Stimulated activated CD4-positive, alpha-beta T cell treated with anti-CD3 and anti-CD28 coated beads, Interleukin-4, amount 100 ng/mL, for 48 hours (primary cell): Measurements from ENCODE around the gene EML4.

Source experiments
- DNase-seq, 2 donors: peaks; one replicate each; pipeline ENCODE4 v3.0.0-alpha.2; 2020; ENCODE audit warnings: low read depth in 2 of 2

The EML4 gene

GRCh38 chr2:42300527-42300926 is 131.4 kb downstream of the EML4 start:
- no peak for DNase-seq

DNA sequence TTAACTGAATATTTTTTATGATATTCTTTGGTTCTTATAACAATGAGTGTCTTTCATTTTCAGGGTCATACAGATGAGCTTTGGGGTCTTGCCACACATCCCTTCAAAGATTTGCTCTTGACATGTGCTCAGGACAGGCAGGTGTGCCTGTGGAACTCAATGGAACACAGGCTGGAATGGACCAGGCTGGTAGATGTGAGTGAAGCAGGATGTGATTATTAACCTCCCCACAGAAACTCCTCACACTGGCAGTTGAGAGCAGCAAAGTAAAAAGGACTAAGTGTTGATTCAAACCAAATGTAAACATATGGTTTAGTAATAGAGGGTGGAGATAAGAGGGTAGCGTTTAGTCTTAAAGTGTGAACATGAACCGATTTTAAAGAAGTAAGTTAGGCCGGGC is 134.1 kb downstream of the EML4 start:
- no peak for DNase-seq

- no peak for DNase-seq
Measured at GRCh38 chr2:42304059-42304713, 135.0 kb downstream of the EML4 start.

- no peak for DNase-seq
Measured at GRCh38 chr2:42307180-42307579, 138.0 kb downstream of the EML4 start.

GRCh38 chr2:42309366-42309765 is 140.2 kb downstream of the EML4 start:
- DNase-seq: no peak

GRCh38 chr2:42310007-42310515 is 140.9 kb downstream of the EML4 start:
- DNase-seq: no peak

DNA sequence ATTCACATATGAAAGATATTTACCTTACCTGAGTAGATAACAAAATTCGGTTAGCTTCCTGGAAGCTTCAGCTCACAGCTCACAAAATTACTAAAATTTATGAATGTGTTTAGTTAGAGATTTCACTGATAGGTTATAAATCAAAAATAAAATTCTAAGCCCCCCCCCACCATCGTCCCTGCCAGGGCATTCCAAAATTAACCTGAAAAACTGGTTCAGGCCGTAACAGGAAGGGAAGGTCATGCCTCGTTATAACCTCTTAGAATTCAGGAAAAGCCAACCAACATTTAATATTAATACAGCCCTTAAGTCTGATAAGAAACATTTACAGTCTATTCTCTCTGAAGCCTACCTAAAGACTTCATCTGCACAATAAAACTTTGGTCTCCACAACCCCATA is 143.0 kb downstream of the EML4 start:
- no peak for DNase-seq

DNA sequence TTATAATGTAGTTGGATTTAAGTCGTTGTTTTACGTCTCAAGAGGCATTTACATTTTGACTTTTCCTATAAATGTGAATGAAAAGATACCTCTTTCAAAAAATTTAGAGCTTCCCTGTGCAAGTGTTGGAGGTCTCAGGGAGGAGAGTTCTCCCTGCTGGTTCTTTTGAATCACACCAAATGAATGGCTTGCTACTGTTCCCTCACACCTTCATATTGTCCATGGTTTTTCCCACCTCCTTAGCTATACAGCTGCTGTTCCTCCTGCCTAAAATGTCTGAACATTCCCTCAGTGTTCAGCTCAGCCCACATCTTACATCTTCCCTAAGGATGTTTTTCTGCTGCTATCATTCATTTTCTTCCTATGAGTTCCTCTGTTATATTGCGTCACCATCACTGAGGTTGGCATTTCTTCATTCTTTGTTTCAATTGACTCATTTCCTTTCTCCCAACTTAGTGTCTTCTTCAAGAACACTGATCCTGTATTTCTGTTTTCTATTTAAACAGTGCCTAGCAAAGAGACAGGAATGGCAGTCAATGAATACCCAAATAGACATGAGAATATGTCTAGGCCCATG is 145.8 kb downstream of the EML4 start:
- DNase-seq: no peak

DNA sequence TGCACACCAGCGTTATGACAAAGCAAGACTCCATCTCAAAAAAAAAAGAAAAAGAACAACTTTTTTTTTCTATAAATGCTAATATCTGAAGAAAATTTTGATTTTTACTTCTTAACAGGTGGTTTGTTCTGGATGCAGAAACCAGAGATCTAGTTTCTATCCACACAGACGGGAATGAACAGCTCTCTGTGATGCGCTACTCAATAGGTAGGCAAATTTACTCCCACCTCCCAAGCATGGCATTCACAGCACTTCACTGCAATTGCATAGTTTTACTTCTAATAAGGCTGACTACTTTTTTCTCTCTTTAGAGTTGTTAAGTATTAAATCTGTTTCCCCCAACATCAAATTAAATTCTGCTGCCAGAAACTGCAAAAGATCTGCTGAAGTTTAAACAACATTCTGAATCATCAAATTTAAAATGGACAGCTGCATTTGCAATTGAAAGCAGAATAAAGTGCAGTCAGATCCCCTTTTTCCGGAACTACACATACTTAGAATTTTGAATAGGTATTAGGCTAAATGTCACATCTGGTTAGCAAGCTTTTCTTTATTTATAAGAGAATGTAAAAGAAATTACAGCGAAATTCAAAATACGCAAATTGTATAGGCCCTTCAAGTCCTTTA is 146.8 kb downstream of the EML4 start:
- DNase-seq: no peak

DNA sequence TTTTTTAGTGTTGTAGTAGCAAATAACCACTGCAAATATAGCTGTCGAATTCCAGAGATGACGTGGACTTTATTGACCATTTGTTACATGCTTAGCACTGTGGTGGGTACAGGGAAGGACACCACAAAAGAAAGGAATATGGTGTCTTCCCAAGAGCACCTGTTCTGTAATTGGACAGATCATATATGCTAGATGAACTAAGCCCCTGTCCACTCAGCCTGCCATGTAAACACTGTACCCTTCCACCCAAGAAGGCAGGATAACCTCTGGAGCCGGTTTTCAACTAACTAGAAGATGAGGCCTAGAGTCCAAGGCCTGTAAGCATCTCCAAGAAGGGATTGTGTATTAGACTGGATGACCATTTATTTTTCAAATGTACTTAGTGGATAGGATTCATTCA is 147.8 kb downstream of the EML4 start:
- DNase-seq: no peak

GRCh38 chr2:42317486-42317885 is 148.3 kb downstream of the EML4 start:
- DNase-seq: no peak

DNA sequence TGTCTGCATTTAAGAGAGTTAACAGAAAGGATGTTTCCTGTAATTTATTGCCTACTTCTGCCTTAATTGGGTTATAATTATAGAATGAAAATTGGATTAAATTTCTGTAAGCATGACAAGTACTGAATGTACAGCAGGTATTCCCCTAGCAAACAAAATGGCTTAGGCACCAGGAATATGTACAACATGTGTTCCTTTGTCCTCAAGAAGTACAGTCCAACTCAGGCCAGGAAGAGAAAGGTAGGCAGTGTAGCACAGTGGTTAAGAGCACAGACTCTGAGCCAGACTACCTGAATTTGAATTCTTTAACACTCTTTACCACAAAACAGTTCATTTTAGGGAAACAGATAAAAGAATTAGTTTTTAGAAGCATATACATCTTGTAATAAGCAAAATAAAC is 148.8 kb downstream of the EML4 start:
- DNase-seq: no peak

DNA sequence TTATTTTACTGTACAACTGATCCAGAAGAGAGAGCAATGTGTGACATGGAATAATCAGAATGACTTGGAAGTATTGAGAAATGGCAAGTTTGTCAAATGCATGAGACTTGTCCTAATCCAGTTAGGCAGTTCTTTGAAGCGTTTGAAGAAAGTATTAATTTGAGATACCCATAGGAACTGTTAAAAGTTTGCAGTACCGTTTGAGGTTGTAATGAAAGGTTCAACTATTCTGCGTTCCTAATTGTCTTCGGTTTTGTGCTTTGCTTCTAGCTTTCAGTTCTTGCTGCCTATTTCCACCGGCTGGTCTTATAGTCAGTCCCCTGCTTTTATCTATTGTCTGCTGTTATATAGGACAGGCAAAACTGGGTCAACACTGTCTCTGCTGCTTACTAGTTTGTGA is 150.1 kb downstream of the EML4 start:
- DNase-seq: no peak

DNA sequence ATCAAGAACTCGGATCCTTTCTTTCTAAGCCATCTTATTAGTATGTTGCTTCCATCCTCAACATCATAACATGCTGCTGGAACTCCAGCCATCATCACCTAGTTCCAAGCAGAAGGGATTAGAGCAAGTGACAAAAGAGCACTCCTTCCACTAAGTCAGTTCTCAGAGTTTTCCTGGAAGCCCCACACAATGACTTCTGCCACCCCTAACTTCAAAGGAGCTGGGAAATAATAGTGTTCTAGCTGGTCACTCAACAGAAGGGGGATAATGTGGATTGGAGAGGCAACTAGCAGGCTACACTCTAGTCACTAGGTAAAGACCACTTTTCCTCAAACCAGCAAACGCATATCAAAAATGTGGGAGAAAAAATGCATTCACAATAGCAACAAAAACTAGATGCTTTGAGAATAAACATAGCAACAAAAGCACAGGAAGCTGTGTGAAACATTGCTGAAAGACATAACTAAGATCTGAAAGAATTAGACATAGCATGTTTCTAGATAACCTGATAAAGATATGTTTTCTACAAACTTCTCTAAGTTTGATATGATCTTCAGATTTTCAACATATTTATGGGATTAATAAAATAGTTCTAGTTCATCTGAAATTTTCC is 152.4 kb downstream of the EML4 start:
- DNase-seq: no peak

GRCh38 chr2:42324244-42324643 is 155.1 kb downstream of the EML4 start:
- DNase-seq: no peak

- no peak for DNase-seq
Measured at GRCh38 chr2:42324949-42325348, 155.8 kb downstream of the EML4 start.

DNA sequence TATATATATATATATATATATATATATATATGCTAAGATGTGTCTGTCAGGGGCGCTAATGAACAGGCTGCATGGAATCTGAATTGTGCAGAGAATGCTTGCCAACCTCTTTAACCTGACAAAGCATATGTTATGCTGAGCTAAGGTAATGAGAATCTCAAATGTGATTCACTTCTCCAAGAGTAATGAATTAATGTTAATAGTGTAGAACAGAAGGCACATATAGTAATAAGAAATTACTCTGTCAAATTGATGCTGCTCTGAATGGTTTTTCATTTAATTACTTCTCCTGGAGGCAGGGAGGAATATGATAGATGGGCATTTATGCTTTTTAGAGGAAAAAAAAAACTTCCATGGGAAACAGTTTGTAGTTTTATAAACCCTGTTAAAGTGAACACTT is 156.5 kb downstream of the EML4 start:
- no peak for DNase-seq

- no peak for DNase-seq
Measured at GRCh38 chr2:42327125-42327524, 158.0 kb downstream of the EML4 start.

DNA sequence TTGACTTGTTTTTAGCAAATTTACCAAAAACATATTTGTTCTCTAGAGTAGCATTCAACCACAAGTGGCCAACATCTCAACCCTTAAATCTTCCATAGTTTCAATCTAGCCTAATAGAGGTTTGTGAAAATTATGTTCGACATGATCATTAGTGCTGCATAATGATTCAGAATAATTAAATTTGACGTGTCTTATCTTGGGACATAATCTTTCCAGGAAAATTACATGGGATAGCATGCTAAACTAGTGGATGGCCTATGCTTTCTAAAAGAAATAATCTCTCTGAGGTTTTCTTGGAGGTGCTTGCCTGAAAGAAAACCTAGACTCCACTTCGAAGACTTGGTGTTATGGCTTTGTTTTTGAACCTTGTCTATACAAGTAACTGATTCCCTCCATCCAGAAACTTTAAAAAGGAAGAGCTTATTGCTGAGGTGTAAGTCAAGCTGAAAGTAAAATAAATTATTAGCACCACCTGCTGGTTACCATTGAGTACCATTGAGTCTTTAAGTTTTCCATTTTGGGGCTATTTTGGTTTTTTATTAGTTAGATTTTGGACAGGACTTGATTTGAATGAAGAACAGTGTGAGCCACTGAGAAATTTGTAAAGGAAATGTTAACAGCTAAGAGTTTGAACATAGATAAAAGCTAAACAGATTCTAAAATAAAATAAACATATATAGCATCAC is 159.1 kb downstream of the EML4 start:
- no peak for DNase-seq

GRCh38 chr2:42328923-42329322 is 159.8 kb downstream of the EML4 start:
- no peak for DNase-seq

DNA sequence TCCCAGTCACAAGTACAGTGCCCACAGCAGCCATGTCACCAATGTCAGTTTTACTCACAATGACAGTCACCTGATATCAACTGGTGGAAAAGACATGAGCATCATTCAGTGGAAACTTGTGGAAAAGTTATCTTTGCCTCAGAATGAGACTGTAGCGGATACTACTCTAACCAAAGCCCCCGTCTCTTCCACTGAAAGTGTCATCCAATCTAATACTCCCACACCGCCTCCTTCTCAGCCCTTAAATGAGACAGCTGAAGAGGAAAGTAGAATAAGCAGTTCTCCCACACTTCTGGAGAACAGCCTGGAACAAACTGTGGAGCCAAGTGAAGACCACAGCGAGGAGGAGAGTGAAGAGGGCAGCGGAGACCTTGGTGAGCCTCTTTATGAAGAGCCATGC is 160.6 kb downstream of the EML4 start:
- DNase-seq: no peak

- DNase-seq: no peak
Measured at GRCh38 chr2:42331569-42332284, 162.6 kb downstream of the EML4 start.
